ENCODE measurements around the gene MOGAT1.
"Not testable (repeated sequence)": the region's sequence is repeated elsewhere in the genome, so short reads cannot be mapped to it uniquely, and the experiment has no call there.

Gene MOGAT1

GRCh38 chr2:222751238-222751637, 79.8 kb downstream of the MOGAT1 start:
- Mint-ChIP-seq H3K4me3 (peak overlapping the region; percentile 35), H3K4me1 (peaks cover 68% of the 10 kb centered on the region), H3K27me3 (ENCODE audit: low read depth, poor library complexity) (peaks cover 4% of the 10 kb centered on the region), H3K36me3 (ENCODE audit: low read depth) (peaks cover 7% of the 10 kb centered on the region), H3K9me3 (peaks cover 3% of the 10 kb centered on the region), H3K27ac (no peak overlapping the region)
- no peak for DNase-seq
- no peak for TF ChIP-seq CTCF (IDR thresholded peaks at IDR 0.05)

- Mint-ChIP-seq H3K4me3 (no peak overlapping the region), H3K27ac (peak overlapping the region; percentile 98), H3K27me3 (ENCODE audit: low read depth, poor library complexity) (peaks cover 4% of the 10 kb centered on the region), H3K4me1 (peaks cover 67% of the 10 kb centered on the region), H3K36me3 (ENCODE audit: low read depth) (peaks cover 7% of the 10 kb centered on the region), H3K9me3 (peaks cover 3% of the 10 kb centered on the region)
- TF ChIP-seq CTCF (IDR thresholded peaks at IDR 0.05), result no peak
- no peak for DNase-seq
Measured at GRCh38 chr2:222751821-222752719, 80.6 kb downstream of the MOGAT1 start.

- H3K27ac Mint-ChIP-seq, result peak overlapping the region; percentile 98
- peak overlapping the region; percentile 26 for H3K4me3 Mint-ChIP-seq
- TF ChIP-seq CTCF (IDR thresholded peaks at IDR 0.05), result no peak
- peaks cover 7% of the 10 kb centered on the region for H3K36me3 Mint-ChIP-seq (ENCODE audit: low read depth)
- H3K27me3 Mint-ChIP-seq (ENCODE audit: low read depth, poor library complexity), result peaks cover 4% of the 10 kb centered on the region
- H3K9me3 Mint-ChIP-seq, result peaks cover 3% of the 10 kb centered on the region
- H3K4me1 Mint-ChIP-seq, result peaks cover 62% of the 10 kb centered on the region
- no peak for DNase-seq
Measured at GRCh38 chr2:222752746-222753145, 81.3 kb downstream of the MOGAT1 start.

GRCh38 chr2:222753251-222753824, 81.9 kb downstream of the MOGAT1 start:
- Mint-ChIP-seq H3K36me3 (ENCODE audit: low read depth) (peaks cover 7% of the 10 kb centered on the region), H3K4me1 (peaks cover 57% of the 10 kb centered on the region), H3K27me3 (ENCODE audit: low read depth, poor library complexity) (peaks cover 4% of the 10 kb centered on the region), H3K4me3 (peak overlapping the region; percentile 26), H3K9me3 (peaks cover 3% of the 10 kb centered on the region), H3K27ac (peak overlapping the region; percentile 98)
- TF ChIP-seq CTCF (IDR thresholded peaks at IDR 0.05), result no peak
- DNase-seq, result no peak

GRCh38 chr2:222754324-222754930, 83.0 kb downstream of the MOGAT1 start:
- Mint-ChIP-seq H3K4me3 (no peak overlapping the region), H3K27me3 (ENCODE audit: low read depth, poor library complexity) (peaks cover 4% of the 10 kb centered on the region), H3K9me3 (peaks cover 3% of the 10 kb centered on the region), H3K36me3 (ENCODE audit: low read depth) (peaks cover 7% of the 10 kb centered on the region), H3K4me1 (peaks cover 57% of the 10 kb centered on the region), H3K27ac (peak overlapping the region; percentile 98)
- DNase-seq, result no peak
- TF ChIP-seq CTCF (IDR thresholded peaks at IDR 0.05), result no peak

- H3K36me3 Mint-ChIP-seq (ENCODE audit: low read depth); H3K27ac Mint-ChIP-seq; H3K27me3 Mint-ChIP-seq (ENCODE audit: low read depth, poor library complexity); DNase-seq; H3K9me3 Mint-ChIP-seq; H3K4me3 Mint-ChIP-seq: not testable (repeated sequence)
- peaks cover 57% of the 10 kb centered on the region for H3K4me1 Mint-ChIP-seq
Measured at GRCh38 chr2:222755593-222755992, 84.1 kb downstream of the MOGAT1 start.

All from nephron progenitor cell (in vitro differentiated cells).